Measurements from ENCODE around the gene XAF1.
"Not testable (repeated sequence)": the region's sequence is repeated elsewhere in the genome, so short reads cannot be mapped to it uniquely, and the experiment has no call there.

Gene XAF1, protein sequence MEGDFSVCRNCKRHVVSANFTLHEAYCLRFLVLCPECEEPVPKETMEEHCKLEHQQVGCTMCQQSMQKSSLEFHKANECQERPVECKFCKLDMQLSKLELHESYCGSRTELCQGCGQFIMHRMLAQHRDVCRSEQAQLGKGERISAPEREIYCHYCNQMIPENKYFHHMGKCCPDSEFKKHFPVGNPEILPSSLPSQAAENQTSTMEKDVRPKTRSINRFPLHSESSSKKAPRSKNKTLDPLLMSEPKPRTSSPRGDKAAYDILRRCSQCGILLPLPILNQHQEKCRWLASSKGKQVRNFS

DNA sequence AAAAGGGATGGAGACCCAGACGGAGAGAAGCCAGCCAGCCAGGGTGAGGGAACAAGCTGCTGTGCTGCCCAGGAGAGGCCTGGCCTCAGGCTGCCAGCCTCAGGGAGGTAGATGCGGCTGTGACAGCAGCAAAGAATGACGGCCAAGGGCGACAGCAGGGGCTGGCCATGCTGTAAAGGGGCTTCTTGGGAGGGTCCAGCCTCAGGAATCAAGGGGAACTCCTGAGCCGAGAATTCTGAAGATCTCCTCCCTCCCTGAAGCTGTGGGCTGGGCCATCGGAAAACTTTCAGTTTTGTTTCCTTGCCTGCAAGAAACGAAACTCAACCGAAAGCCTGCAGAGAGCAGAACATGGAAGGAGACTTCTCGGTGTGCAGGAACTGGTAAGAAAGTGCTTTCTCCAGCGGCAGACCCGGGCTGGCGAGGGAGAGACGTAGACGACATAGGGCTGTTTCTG, at the start of gene XAF1:
TSS of gene XAF1 (plus strand) at position 316 of the 454 bp plus-strand sequence. CDS start at position 349, 33 bp downstream.
- peak; percentile 51 for DNase-seq

GRCh38 chr17:6706499-6706898, 49.3 kb upstream of the XAF1 start:
- no peak for DNase-seq

DNA sequence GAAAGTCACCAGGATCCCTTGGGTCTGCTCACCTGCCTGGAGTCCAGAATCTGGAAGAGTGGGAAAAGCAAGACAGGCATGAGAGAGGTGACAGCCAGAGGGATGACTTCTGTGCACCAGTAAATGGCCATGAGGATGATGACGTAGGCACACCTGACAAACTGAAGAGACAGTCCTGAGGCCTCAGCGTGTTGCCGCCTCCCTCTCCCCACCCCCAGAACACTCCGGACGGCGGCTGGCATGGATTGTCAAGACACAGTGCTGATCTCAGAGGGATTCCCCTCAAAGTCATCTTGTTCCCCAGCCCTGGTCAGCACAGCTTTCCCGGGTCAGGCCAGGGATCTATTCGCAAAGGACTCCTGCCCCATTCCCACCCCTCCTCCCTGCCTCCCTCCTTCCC, 48.9 kb upstream of the XAF1 start:
- DNase-seq: no peak

DNA sequence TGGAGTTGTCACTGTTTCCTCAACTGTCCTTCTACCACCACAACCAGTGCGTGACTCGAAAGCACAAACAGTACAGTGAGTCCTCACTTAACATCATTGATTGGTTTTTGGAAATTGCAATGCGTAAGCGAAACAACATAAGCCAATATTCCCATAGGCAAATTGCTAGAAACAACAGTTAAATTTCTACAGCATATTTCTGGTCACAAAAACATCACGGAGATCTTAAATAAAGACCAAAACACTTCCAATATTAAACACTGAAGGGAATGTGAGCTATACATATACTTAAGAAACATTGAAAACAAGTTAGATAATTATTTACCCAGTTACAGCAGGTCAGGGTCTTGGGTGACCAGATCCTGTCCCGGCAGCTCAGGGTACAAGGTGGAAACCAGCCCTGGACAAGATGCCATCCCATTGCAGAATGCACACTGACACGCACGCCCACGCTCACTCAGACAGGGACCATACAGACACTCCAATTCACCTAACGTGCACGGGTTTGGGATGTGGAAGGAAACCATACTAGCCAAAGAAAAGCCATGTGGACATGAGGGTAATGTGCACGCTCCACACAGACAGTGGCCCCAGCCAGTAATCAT, 47.4 kb upstream of the XAF1 start:
- no peak for DNase-seq

DNA sequence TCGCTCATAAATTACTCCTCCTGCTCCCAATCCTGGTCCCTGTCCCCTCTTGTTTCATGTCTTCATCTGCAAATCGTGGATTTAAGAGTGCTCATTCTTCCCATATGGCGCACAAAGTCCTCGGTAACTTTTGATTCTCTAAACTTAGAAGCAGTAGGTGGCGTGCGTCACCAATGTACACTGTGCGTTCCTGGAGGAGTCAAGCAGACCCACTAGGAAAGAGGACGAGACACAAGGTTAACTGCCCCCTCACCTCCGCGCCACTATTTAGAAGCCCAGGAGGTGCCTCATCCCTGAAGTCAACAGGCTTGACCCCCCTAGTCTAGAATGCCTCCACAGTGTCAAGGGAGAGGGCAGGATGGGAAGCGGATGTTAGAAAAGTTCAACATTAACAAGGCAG, 45.5 kb upstream of the XAF1 start:
- DNase-seq: no peak

GRCh38 chr17:6711081-6711674, 44.7 kb upstream of the XAF1 start:
- no peak for DNase-seq

DNA sequence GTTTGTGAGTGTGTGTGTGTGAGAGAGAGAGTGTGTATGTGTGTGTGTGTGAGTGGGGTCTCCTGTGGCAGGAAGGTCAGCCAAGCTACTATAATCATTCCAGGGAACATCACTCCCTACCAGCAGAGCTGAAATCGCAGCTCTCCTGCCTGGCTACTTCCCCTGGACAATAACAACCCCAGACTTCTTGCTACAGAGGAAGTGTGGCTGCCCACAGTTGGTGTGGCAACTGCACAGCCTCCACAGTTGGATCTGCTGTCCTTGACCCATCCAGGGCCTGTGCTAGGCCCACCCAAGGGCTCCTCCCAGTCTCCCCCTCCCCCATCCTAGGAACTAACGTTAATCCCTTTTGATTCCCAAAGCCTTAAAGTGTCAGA, 44.2 kb upstream of the XAF1 start:
- no peak for DNase-seq

DNA sequence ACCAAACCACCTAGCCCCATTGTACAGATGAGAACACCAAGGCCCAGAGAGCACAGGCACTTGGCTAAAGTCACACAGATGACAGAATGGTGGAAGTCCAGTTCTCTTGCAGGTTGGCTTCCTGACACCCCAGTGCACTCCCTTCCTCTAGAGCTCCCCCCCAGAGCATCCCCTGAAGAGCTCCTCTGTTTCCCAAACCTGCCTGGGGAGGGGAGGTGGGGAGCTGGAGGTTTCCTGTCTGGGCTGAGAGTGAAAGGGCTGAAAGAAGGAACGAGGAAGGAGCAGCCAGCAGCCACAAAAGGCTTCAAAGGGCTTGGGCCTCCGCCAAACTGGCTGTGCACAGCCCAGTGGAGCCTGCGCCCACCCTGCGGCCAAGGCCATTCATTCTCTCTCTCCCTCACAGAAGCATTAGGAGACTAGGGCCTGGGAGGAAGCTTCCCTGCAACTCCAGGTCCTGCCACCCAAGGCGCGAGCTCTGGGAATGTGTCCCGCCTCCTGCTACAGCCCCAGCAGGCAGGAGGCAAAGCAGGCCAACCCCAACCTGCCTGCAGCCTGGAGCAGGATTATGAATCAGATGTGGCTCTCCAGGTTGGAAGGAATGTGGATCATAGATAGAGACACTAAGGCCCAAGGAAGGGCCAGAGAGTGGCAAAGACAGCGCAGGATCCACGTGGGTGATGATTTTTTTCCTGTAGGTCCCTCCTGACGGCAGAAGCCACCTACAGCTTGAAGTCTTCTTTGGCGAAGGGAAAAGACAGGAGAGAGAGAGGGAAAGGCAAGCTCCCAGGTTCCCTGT, 43.6 kb upstream of the XAF1 start:
- DNase-seq: no peak

- no peak for DNase-seq
These were observed 43.1 kb upstream of the XAF1 start for GRCh38 chr17:6712854-6713129.

DNA sequence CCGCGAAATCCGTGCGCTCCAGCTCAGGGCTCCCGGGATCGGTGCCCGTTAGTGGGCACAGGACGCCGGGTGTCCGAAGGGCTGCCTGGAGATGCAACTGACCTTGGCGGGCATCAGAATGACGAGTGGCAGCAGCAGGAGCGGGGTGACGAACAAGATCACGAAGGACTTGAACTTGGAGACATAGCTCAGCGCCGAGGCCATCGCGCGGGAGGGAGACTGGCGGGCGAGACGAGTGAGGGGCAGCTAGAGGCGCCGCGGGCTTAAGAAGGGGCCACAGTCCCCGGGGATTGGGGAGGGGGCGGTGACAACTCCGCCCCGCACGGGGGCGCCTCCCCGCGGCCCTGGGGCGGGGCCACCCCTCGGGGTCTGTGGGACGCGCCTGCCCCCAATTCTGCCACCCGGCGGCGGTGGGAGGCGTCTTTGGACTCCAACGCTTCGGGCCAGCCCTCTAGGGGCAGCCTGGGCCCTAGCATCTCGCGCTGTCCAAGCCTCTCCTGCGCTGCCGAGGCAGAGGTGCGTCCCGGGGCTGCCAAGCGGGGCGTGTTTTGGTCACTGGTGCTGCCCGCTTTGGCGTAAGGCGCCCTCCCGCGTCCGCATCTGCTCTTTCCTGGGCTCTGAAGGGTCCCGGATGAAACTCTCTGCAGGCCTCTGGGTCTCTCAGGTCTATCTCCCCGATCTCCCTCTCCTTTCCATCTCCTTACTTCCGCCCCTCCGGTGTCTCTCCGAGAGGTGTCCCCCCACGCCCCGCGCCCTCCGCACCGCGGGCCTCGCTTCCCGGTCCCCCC, 42.5 kb upstream of the XAF1 start, which contains the start of gene SLC13A5:
TSS of gene SLC13A5 (minus strand) at position 240 of the 788 bp plus-strand sequence. CDS start at position 204, 36 bp downstream.
- DNase-seq: no peak

DNA sequence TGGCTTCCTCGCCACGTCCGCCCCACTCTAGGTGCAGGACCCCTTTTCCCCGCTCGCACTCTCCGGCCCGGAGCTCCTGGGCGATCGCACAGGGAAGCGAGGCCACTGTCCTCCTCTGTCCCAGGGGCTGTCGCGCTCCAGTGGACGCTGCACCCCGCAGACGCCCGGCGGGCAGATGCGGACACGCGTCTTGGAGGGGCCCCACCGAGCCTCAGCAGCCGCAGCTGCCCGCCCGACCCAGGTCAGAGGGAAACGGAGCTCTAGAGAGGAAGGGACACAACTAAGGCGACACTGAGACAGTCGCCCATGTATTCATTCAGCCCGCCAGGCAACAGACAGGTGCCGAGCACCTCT, 42.0 kb upstream of the XAF1 start:
- no peak for DNase-seq

DNA sequence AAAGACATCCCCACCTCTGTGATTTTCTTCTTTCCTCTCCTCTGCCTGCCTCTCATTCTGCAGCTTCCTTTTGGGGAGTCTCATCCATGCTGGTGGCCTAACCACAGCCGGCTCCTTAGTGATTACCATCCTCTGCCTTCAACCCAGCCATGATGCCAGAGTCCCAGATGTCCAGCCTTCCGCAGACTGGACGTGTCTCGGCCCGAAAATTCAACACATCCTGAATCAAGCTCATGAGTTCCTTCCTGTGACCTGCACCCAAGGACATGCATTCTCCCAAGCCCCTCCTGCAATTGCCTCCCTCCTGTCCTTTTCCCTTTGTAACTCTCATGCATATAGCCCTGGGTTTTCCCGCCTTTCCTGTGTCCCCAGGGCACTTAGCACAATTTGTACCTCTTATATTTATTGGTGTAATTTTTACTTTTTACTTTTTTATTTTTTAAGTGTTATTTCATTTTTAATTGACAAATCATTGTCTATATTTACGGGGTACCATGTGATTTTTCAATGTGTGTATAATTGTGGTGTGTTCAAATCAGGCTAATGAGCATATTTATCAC, 41.5 kb upstream of the XAF1 start:
- no peak for DNase-seq

DNA sequence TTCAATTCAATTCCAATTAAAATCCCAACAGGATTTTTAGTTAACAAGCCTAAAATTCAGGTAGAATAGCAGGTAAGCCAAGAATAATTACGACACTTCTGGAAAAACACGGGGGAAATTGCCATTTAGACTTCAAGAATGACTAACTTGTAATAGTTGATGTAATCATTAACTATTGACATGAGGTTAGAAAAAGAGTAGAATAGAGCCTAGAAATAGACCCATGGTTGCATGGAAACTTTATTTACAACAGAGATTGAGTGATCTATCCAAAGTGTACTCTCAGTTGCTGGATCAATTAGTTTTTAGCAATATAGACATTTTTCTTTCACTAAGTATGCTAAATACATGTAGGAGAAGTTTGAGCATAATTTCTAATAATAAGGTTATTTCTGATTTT, 39.1 kb upstream of the XAF1 start:
- no peak for DNase-seq

- DNase-seq: no peak
These were observed 34.1 kb upstream of the XAF1 start for GRCh38 chr17:6721744-6722143.

- DNase-seq: no peak
These were observed 31.8 kb upstream of the XAF1 start for GRCh38 chr17:6724009-6724408.

DNA sequence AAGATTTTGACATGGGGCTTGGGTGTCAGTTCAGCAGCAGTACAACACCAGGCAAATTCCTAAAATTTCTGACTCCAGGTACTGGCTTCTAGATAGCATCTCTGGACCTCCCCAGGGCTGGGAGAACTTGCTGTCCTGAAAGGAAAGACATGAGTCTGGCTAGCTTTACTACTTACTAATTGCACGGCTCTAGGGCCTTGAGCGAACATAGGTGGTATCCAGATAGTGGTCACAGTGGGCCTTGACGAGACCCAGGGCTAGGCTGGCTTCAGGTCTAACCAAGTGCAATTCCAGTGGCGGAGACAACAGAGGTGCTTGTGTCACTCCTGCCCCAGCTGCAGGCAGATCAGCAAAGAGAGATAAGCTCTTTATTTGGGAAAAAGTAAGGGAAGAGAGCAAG, 26.3 kb upstream of the XAF1 start:
- DNase-seq: no peak

DNA sequence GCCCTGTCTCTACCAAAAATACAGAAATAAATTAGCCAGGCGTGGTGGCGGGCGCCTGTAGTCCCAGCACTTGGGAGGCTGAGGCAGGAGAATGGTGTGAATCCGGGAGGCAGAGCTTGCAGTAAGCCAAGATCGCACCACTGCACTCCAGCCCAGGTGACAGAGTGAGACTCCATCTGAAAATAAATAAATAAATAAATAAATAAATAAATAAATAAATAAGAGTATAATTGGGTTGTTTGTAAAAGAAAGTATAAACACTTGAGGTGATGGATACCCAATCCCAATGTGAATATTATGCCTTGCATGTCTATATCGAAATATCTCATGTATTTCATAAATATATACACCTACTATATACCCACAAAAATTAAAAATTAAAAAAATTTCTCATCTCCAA, 9.2 kb upstream of the XAF1 start:
- DNase-seq: not testable (repeated sequence)

DNA sequence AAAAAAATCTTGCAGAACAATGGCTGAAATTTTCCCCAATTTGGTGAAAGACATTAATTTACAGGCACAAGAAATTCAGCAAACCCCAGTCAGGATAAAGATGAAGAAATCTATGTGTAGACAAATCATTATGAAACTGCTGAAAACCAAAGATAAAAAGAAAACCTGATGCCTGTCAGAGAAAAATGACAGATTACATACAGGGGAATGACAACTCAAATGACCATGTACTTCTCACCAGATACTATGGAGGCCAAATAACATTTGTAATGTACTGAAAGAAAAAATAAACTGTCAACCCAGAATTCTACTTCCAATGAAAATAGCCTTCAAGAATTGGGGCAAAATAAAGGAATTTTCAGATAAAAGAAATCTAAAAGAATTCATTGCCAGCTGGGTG, 7.2 kb upstream of the XAF1 start:
- no peak for DNase-seq

- no peak for DNase-seq
These were observed 6.3 kb upstream of the XAF1 start for GRCh38 chr17:6749519-6749918.

DNA sequence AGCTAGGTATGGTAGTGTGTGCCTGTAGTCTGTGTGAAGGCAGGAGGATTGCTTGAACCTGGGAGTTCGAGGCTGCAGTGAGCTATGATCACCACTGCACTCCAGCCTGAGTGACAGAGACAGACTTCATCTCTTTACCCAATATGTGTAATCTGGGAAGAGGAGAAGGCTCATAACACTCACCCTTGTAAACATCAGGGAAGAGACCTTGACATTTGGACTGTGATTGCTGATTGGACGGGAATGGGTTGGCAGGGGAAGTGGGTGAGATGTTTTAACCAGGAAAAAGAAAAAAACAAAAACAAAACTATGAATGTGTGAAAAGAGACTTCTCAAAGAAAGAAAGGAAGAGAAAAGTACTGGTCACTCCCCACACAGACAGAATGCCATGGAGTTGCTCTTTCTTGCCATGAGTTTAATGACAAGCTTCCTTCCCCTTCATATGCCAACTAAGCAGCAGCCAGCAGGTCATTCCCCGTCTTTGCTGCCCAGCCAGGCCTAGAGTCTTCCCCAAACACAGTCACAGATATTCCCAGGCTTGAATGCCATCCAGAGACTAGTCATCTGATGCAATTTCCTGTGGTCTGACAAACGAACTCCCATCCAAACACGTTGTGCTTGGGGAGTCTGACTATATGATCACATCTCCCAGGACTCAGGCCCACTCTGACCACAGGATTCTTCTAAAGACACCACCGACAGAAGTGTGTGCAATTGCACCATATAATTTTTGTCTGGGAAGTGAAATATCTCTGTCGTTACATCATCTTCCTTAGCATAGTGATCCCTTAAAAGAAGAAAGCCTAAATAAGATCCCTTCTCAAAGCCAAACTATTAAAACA, 3.6 kb upstream of the XAF1 start:
- DNase-seq: no peak

DNA sequence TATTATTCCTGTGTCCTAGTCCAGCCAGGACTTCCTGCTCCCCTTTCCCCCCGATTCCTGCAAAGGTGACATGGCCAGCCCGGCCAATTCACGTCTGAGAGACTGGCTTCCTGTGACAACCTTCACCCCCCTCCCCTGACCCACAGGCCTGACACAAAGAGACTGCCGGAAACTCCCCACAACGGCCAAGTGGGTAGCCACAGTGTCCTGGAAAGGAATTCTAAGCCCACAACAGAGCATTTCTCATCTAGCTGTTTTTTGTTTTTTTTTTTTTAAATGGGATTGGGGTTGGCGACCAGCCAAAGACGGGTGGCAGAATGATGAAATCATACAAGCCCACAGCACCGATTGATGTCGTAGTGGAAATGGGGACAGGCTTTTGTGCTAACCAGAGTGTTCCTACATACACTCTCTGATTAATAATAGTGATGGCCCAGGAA, 2.8 kb upstream of the XAF1 start:
- DNase-seq: peak; percentile 46

DNA sequence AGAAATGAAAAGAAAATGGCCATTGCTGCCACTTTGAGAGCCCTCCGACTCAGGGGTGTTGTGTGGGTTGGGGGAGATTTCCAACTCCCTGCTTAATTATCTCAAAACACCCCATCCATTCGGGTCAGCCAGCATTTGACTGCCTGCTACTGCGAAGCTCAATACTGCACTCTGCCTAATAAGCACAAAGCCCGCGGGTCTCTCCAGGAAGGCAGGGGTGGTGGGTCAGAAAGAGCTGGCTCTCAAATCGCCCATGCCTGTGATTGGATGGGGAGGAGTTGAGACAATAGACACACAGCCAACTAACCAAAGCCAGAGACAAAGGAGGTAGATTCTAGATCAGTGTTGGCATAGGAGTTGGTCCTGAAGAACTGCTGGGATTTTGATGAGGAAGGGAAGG, 2.3 kb upstream of the XAF1 start:
- DNase-seq: no peak
